Activated B cell treated with CpG ODN at 0.5 μM for 24 hours (primary cell): Measurements from ENCODE around the gene KIF5C. TPM values are rescaled to one million over a fixed set of nuclear protein-coding genes. Genes with fewer than 3 reads are reported as not detected.

Experiments
- ATAC-seq: fragments of 200-7000 bp; cut with Tn5 transposase; one replicate; pipeline ENCODE4 v1.10.0; 2021; ENCODE audit warnings: low read depth, mild to moderate bottlenecking, moderate library complexity
- CTCF ChIA-PET: fragments of 350-600 bp; sonication (Branson Sonifier 250); formaldehyde crosslinking; loops from one replicate; lab custom pipeline; 2021; ENCODE audit warnings: antibody characterized with exemption; lab: Charles Lee
- POLR2A ChIA-PET: fragments of 350-600 bp; sonication (Branson Sonifier 250); formaldehyde crosslinking; loops from one replicate; lab custom pipeline; 2021; ENCODE audit warnings: antibody characterized with exemption; lab: Charles Lee
- DNase-seq: peaks from one replicate; pipeline ENCODE4 v3.0.0; 2022
- H3K27ac Mint-ChIP-seq: one replicate; pipeline ENCODE4 v1.8.0; 2020; ENCODE audit warnings: mixed read lengths
- H3K27me3 Mint-ChIP-seq: one replicate; pipeline ENCODE4 v1.8.0; 2021; ENCODE audit warnings: mixed read lengths
- H3K36me3 Mint-ChIP-seq: one replicate; pipeline ENCODE4 v1.8.0; 2021; ENCODE audit warnings: low read depth, mixed read lengths
- H3K4me1 Mint-ChIP-seq: one replicate; pipeline ENCODE4 v1.8.0; 2021; ENCODE audit warnings: mixed read lengths
- H3K4me3 Mint-ChIP-seq: one replicate; pipeline ENCODE4 v1.8.0; 2020; ENCODE audit warnings: mild to moderate bottlenecking, mixed read lengths
- H3K9me3 Mint-ChIP-seq: one replicate; pipeline ENCODE4 v1.8.0; 2020; ENCODE audit warnings: mixed read lengths
- CTCF ChIP-seq: fragments of 200-600 bp; IDR thresholded peaks from one replicate; pipeline ENCODE4 v1.8.0; 2022; ENCODE audit warnings: antibody characterized with exemption, mild to moderate bottlenecking
- intact Hi-C: fragments of 100-400 bp; cut with micrococcal nuclease; formaldehyde crosslinking; loops from one replicate; pipeline ENCODE4 v1.15.1; 2024
- total RNA-seq: library from RNA; stranded (reverse); gene quantifications from 2 replicates; pipeline ENCODE4 v1.2.3, GENCODE V29; 2022

Gene KIF5C
- total RNA-seq, 1 donor from 2014 or later = 2.6 TPM

DNA sequence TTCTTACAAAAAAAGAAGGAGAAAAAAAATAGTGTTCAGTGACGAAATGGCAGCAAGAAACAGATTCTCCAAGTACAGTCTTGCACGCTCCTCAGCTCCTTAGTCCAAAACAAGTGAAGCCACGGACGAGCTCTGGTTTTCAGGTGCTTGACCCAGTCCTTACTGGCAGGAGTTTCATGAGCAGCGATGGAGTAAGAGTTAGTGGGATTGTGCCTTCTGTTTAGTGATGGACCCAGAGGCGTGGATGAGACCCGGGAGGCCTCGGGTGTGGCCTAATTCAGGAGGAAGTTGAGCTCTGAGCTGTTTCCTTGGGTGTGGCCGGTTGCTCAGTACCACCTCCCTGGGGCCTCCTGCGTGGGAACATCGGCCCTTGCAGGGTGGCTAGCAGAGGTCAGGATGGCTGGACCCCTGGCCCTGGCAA is 52.0 kb downstream of the KIF5C start:
- H3K27ac Mint-ChIP-seq = peak overlapping the region; percentile 76
- ChIA-PET CTCF (interaction anchor here (0.7 to 1.2 kb wide), 4 partner anchors 9 to 937 kb away, joined by 3 to 5 read pairs (median 4); no protein-coding TSS in a partner anchor), POLR2A (interaction anchor here (0.7 kb wide), 2 partner anchors 51 to 1256 kb away, joined by 3 to 4 read pairs; no protein-coding TSS in a partner anchor)
- no peaks in the 10 kb centered on the region for H3K9me3 Mint-ChIP-seq
- no peak for TF ChIP-seq CTCF
- ATAC-seq (peak; percentile 83), DNase-seq (peak; percentile 18)
- no peaks in the 10 kb centered on the region for H3K36me3 Mint-ChIP-seq
- H3K4me1 Mint-ChIP-seq = peaks cover 16% of the 10 kb centered on the region
- H3K27me3 Mint-ChIP-seq = no peaks in the 10 kb centered on the region
- intact Hi-C loops = loop anchor here (1.0 to 2.0 kb wide), 3 partner anchors 50 to 634 kb away; no protein-coding TSS in a partner anchor
- peak overlapping the region; percentile 79 for H3K4me3 Mint-ChIP-seq

DNA sequence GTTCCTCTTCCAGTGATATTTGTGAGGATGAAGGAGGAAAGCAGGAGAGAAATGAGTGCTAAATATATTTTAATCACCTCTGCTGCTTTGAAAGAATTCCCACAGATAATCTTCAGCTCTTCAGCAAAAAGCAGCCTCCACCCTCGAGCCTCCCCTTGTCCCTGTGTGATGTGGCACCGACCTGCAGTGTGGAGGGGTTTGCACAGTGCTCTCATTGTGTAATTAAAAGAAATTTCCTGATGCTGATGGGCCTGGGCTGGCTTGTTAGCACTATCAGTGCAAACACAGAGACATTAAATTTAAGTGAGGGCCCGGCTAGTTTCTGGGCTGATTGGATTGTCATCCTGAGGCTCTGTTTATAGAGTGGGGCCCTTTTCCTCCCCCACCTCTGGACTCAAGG is 53.4 kb downstream of the KIF5C start:
- ChIA-PET POLR2A (no interaction called here), CTCF (no interaction called here)
- no peak overlapping the region for H3K4me3 Mint-ChIP-seq
- no peaks in the 10 kb centered on the region for H3K36me3 Mint-ChIP-seq
- no peak overlapping the region for H3K27ac Mint-ChIP-seq
- H3K9me3 Mint-ChIP-seq = no peaks in the 10 kb centered on the region
- intact Hi-C loops = no loop called here
- no peak for TF ChIP-seq CTCF
- DNase-seq (no peak), ATAC-seq (no peak)
- H3K4me1 Mint-ChIP-seq = peaks cover 16% of the 10 kb centered on the region
- no peaks in the 10 kb centered on the region for H3K27me3 Mint-ChIP-seq

DNA sequence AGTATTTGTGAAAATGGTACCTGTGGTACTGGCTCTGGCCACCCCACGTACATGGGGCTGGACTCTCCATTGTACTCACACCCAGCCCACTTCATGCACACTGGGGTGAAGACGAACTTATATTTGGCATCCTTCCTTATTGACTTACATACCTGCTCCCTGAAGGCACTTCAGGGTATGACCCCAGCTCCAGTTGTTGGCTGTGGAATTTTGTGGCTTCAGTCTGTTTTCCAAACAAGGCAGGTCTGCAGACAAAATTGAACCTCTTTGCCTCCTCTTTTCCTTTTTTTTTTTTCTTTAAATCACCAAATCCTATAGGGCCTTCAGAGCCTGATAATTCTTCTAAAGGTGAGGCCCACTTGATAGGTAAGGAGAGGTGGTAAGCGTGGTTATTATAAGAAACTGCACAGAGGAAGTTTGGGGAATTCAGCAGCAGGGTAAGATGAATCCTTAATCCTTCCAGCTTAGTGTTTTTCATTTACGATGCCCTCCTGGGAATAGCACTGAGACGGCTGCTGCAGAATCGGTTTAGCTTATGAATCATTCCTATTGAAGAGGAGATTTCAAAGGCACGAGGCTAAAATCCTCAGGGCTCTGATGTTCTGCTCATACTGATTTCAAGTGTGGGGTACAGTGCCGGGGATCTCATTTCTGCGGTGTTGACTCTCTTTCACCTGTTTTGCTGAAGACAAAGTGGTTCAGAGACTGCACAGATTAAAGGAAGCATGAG is 55.2 kb downstream of the KIF5C start:
- DNase-seq (no peak), ATAC-seq (no peak)
- TF ChIP-seq CTCF = no peak
- intact Hi-C loops = no loop called here
- ChIA-PET POLR2A (no interaction called here), CTCF (no interaction called here)
- Mint-ChIP-seq H3K27me3 (no peaks in the 10 kb centered on the region), H3K4me1 (peaks cover 16% of the 10 kb centered on the region), H3K36me3 (no peaks in the 10 kb centered on the region), H3K4me3 (no peak overlapping the region), H3K27ac (no peak overlapping the region), H3K9me3 (no peaks in the 10 kb centered on the region)

DNA sequence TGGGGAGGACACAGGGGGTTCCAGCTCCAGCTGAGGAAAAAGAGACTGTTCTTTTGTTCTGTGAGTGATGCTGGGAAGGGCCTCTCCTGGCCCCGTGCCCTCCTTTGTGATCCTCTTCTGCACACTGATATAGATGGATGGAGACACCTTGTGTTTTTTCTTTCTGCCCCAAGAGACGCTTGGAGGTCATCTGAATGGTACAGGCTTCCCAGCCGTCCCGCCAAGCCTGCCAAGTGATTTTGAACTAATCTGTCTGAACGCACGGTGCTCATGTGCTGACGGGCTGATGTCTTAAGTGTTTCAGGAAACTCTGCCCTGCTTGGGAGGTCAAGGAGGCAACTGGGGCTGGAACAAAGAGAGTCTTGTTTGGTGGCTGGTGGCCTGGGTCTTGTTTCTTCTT is 57.5 kb downstream of the KIF5C start:
- H3K36me3 Mint-ChIP-seq = no peaks in the 10 kb centered on the region
- intact Hi-C loops = no loop called here
- no peak overlapping the region for H3K4me3 Mint-ChIP-seq
- no peak for ATAC-seq
- TF ChIP-seq CTCF = no peak
- no peaks in the 10 kb centered on the region for H3K4me1 Mint-ChIP-seq
- no peaks in the 10 kb centered on the region for H3K27me3 Mint-ChIP-seq
- H3K9me3 Mint-ChIP-seq = no peaks in the 10 kb centered on the region
- ChIA-PET POLR2A (no interaction called here), CTCF (no interaction called here)
- H3K27ac Mint-ChIP-seq = no peak overlapping the region
- no peak for DNase-seq

GRCh38 chr2:148933456-148933855 is 58.4 kb downstream of the KIF5C start:
- H3K27ac Mint-ChIP-seq = no peak overlapping the region
- no peaks in the 10 kb centered on the region for H3K27me3 Mint-ChIP-seq
- no peak for TF ChIP-seq CTCF
- H3K9me3 Mint-ChIP-seq = no peaks in the 10 kb centered on the region
- POLR2A ChIA-PET = no interaction called here
- H3K36me3 Mint-ChIP-seq = no peaks in the 10 kb centered on the region
- H3K4me3 Mint-ChIP-seq = no peak overlapping the region
- DNase-seq (no peak), ATAC-seq (no peak)
- intact Hi-C loops = no loop called here
- H3K4me1 Mint-ChIP-seq = no peaks in the 10 kb centered on the region
- CTCF ChIA-PET = no interaction called here
